HUES6 (cell line): ENCODE measurements around the gene GYG2.
"Not testable (repeated sequence)": the region's sequence is repeated elsewhere in the genome, so short reads cannot be mapped to it uniquely, and the experiment has no call there.

Experiments used
- H3K27ac ChIP-seq: 2 replicates; pipeline ENCODE4 v1.7.0; 2013; ENCODE audit warnings: low read depth, mild to moderate bottlenecking, low read length, inconsistent platforms
- H3K27me3 ChIP-seq: 2 replicates; pipeline ENCODE4 v1.6.1; 2013; ENCODE audit warnings: low read length; ENCODE audit not compliant: control insufficient read depth, insufficient read depth
- H3K36me3 ChIP-seq: 2 replicates; pipeline ENCODE4 v1.6.1; 2013; ENCODE audit warnings: low read length; ENCODE audit not compliant: control insufficient read depth, insufficient read depth
- H3K4me1 ChIP-seq: 2 replicates; pipeline ENCODE4 v1.6.1; 2013; ENCODE audit warnings: low read length; ENCODE audit not compliant: control insufficient read depth, insufficient read depth
- H3K4me3 ChIP-seq: 2 replicates; pipeline ENCODE4 v1.5.1; 2013; ENCODE audit warnings: low read depth, low read length
- H3K9ac ChIP-seq: one replicate; pipeline ENCODE4 v1.6.1; 2013; ENCODE audit warnings: mild to moderate bottlenecking, low read length
- H3K9me3 ChIP-seq: 2 replicates; pipeline ENCODE4 v1.6.1; 2013; ENCODE audit warnings: low read depth, low read length; ENCODE audit not compliant: control insufficient read depth, insufficient read depth

The GYG2 gene

DNA sequence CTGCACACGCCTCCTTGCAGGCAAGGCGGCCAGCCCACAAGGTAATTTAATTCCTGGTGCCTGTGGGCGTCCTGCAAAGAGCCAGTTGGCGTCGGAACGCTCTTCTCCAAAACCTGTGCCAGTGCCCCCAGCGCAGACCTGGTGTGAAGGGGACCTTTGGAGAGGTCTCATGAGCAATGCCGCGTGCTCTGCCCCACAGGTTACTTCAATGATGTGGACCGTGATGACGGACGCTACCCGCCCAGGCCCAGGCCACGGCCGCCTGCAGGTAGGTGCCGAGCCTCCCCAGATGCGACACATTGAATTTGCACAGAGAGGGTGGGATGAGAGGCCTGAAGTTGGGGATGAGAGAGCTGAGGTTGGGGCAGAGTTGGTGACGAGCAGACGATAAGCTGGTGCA lies 34.4 kb upstream of the GYG2 start:
- no peaks in the 10 kb centered on the region for H3K36me3 ChIP-seq
- peaks cover 24% of the 10 kb centered on the region for H3K4me1 ChIP-seq
- H3K9ac ChIP-seq, result no peak overlapping the region
- H3K27me3 ChIP-seq, result no peaks in the 10 kb centered on the region
- no peak overlapping the region for H3K27ac ChIP-seq
- no peak overlapping the region for H3K4me3 ChIP-seq
- no peaks in the 10 kb centered on the region for H3K9me3 ChIP-seq

GRCh38 chrX:2796808-2797207 lies 31.9 kb upstream of the GYG2 start:
- H3K4me1 ChIP-seq, result peaks cover 43% of the 10 kb centered on the region
- H3K9ac ChIP-seq, H3K27ac ChIP-seq, H3K9me3 ChIP-seq, H3K36me3 ChIP-seq, H3K27me3 ChIP-seq, H3K4me3 ChIP-seq: not testable (repeated sequence)

GRCh38 chrX:2799369-2799768 lies 29.4 kb upstream of the GYG2 start:
- H3K27ac ChIP-seq, result peak overlapping the region; percentile 81
- H3K9ac ChIP-seq, result peak overlapping the region; percentile 44
- H3K4me3 ChIP-seq, result no peak overlapping the region
- peaks cover 39% of the 10 kb centered on the region for H3K4me1 ChIP-seq
- no peaks in the 10 kb centered on the region for H3K9me3 ChIP-seq
- H3K36me3 ChIP-seq, result no peaks in the 10 kb centered on the region
- H3K27me3 ChIP-seq, result no peaks in the 10 kb centered on the region

- peaks cover 42% of the 10 kb centered on the region for H3K4me1 ChIP-seq
- H3K36me3 ChIP-seq, H3K27me3 ChIP-seq, H3K9me3 ChIP-seq: not testable (repeated sequence)
- H3K9ac ChIP-seq, result peak overlapping the region; percentile 72
- H3K27ac ChIP-seq, result peak overlapping the region; percentile 81
- peak overlapping the region; percentile 34 for H3K4me3 ChIP-seq
These were observed 28.8 kb upstream of the GYG2 start for GRCh38 chrX:2799980-2800379.

GRCh38 chrX:2801223-2801622 lies 27.5 kb upstream of the GYG2 start:
- H3K4me1 ChIP-seq, result peaks cover 53% of the 10 kb centered on the region
- H3K9ac ChIP-seq, result peak overlapping the region; percentile 53
- peak overlapping the region; percentile 34 for H3K4me3 ChIP-seq
- H3K27me3 ChIP-seq, result no peaks in the 10 kb centered on the region
- peak overlapping the region; percentile 81 for H3K27ac ChIP-seq
- no peaks in the 10 kb centered on the region for H3K9me3 ChIP-seq
- H3K36me3 ChIP-seq, result no peaks in the 10 kb centered on the region

GRCh38 chrX:2802376-2803090 lies 26.2 kb upstream of the GYG2 start:
- H3K9ac ChIP-seq, result not testable (repeated sequence)
- peak overlapping the region; percentile 75; the same call in 1 of the 2 replicates for H3K27ac ChIP-seq

DNA sequence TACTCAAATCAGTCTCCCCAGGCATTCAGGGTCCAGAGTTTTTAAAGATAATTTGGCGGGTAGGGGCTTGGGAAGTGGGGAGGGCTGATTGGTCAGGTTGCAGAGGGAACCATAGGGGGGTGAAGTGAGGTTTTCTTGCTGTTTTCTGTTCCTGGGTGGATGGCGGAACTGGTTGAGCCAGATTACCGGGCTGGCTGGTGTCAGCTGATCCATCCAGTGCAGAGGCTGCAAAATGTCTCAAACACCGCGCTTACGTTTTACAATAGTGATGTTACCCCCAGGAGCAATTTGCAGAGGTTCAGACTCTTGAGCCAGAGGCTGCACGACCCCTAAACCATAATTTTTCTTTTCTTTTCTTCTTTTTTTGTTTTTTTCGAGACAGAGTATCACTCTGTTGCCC lies 25.2 kb upstream of the GYG2 start:
- not testable (repeated sequence) for H3K27me3 ChIP-seq, H3K36me3 ChIP-seq, H3K4me3 ChIP-seq, H3K9me3 ChIP-seq
- H3K9ac ChIP-seq, result peak overlapping the region; percentile 78
- peak overlapping the region; percentile 93; the same call in 1 of the 2 replicates for H3K27ac ChIP-seq
- peaks cover 61% of the 10 kb centered on the region for H3K4me1 ChIP-seq

More at GRCh38 chrX:2802376-2803090, 26.2 kb upstream of the GYG2 start:
- H3K4me3 ChIP-seq, H3K27me3 ChIP-seq, H3K9me3 ChIP-seq, H3K36me3 ChIP-seq: not testable (repeated sequence)
- peaks cover 53% of the 10 kb centered on the region for H3K4me1 ChIP-seq

- not testable (repeated sequence) for H3K9me3 ChIP-seq, H3K36me3 ChIP-seq, H3K4me3 ChIP-seq, H3K27me3 ChIP-seq
- H3K9ac ChIP-seq, result peak overlapping the region; percentile 78
- H3K27ac ChIP-seq, result peak overlapping the region; percentile 93
- H3K4me1 ChIP-seq, result peaks cover 57% of the 10 kb centered on the region
These were observed 24.5 kb upstream of the GYG2 start for GRCh38 chrX:2804106-2804843.

DNA sequence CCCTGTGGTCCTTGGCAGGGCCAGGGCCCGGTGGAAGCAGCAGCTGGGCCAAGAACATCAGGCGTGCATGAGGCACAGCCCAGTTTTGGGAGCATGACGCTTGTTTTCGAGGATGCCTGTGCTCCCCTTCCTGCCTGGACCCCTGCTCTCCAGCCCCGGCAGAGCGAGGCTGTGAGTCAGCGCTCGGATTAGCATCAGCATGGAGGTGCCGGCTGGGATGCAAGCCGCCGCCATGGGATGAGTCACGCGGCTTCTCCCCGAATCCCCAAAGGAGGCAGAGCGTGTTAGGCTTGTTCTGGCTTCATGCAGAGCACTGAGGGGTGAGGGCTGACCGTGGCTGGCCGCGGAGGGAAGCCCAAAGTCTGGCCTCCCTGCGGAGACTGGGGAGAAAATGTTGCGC lies 23.9 kb upstream of the GYG2 start:
- Histone ChIP-seq H3K27ac (peak overlapping the region; percentile 93), H3K9ac (peak overlapping the region; percentile 78), H3K4me1 (peaks cover 52% of the 10 kb centered on the region), H3K4me3 (0 out of 2 replicates have a peak overlapping the region, but pooled peaks have one; percentile 11)
- H3K9me3 ChIP-seq, H3K36me3 ChIP-seq, H3K27me3 ChIP-seq: not testable (repeated sequence)

- H3K4me1 ChIP-seq, result peaks cover 16% of the 10 kb centered on the region; the same call in 1 of the 2 replicates
- H3K4me3 ChIP-seq, result no peak overlapping the region
- no peaks in the 10 kb centered on the region for H3K36me3 ChIP-seq
- H3K27ac ChIP-seq, result no peak overlapping the region
- no peak overlapping the region for H3K9ac ChIP-seq
- peaks cover 8% of the 10 kb centered on the region; the same call in 1 of the 2 replicates for H3K9me3 ChIP-seq
- H3K27me3 ChIP-seq, result no peaks in the 10 kb centered on the region
These were observed 17.5 kb upstream of the GYG2 start for GRCh38 chrX:2811271-2811670.

DNA sequence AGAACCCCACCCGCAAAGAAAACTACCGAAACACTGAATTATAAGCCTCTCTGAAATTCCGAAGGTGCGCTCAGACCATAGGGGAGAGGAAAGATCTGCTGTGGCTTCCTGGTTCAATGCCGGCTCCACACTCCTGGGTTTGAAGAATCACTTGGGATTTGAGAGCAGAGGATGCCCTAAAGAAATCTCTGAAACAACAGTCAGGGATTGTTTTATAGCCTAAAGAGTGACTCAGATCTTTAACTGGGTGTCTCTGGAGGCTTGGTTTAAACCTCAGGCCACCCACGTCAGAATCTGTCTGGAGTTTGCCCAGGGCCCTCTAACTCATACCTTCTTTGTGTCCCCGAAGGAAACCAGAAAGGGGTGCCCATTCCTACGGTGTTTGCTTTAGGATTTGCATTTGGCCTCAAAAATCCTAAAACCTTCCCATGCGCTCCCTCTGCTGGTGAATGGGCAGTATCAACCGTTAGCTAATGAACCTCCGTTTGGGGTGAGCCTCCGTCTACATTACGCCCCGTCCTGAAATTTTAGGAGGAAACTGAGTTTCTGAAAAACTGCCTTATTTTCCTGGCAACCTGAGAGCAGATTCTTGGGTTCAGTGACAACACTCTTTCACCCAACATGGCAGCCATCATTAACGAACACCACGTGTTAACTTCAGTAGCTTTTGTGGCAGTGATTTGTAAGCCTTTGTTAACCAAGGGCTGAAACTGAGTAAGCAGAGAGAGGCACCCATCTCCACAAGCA lies 16.4 kb upstream of the GYG2 start:
- peaks cover 16% of the 10 kb centered on the region; the same call in 1 of the 2 replicates for H3K4me1 ChIP-seq
- H3K27me3 ChIP-seq, H3K4me3 ChIP-seq, H3K9me3 ChIP-seq, H3K36me3 ChIP-seq: not testable (repeated sequence)
- peak overlapping the region; percentile 78 for H3K27ac ChIP-seq
- peak overlapping the region; percentile 20 for H3K9ac ChIP-seq
